ENCODE results near the gene RASSF4.

Gene RASSF4

GRCh38 chr10:44929356-44930255 is 30.0 kb upstream of the RASSF4 start:
- DNase-seq, result no peak

GRCh38 chr10:44930904-44931620 is 28.5 kb upstream of the RASSF4 start:
- DNase-seq, result no peak

- no peak for DNase-seq
These were observed 27.7 kb upstream of the RASSF4 start for GRCh38 chr10:44931621-44932516.

GRCh38 chr10:44932517-44933450 is 26.8 kb upstream of the RASSF4 start:
- peak; percentile 68 for DNase-seq

- no peak for DNase-seq
These were observed 25.9 kb upstream of the RASSF4 start for GRCh38 chr10:44933451-44934321.

- DNase-seq, result no peak
These were observed 25.0 kb upstream of the RASSF4 start for GRCh38 chr10:44934416-44935200.

GRCh38 chr10:44935201-44935965 is 24.2 kb upstream of the RASSF4 start:
- peak; percentile 71 for DNase-seq

GRCh38 chr10:44935966-44936295 is 23.7 kb upstream of the RASSF4 start:
- no peak for DNase-seq

GRCh38 chr10:44936314-44936975 is 23.2 kb upstream of the RASSF4 start:
- DNase-seq, result no peak

GRCh38 chr10:44937196-44938005 is 22.2 kb upstream of the RASSF4 start:
- no peak for DNase-seq

GRCh38 chr10:44938956-44939355 is 20.6 kb upstream of the RASSF4 start:
- DNase-seq, result peak; percentile 10

GRCh38 chr10:44939691-44940401 is 19.8 kb upstream of the RASSF4 start:
- no peak for DNase-seq

- DNase-seq, result no peak
These were observed 15.2 kb upstream of the RASSF4 start for GRCh38 chr10:44944354-44944753.

- DNase-seq, result no peak
These were observed 13.4 kb upstream of the RASSF4 start for GRCh38 chr10:44946205-44946604.

- DNase-seq, result no peak
These were observed 12.0 kb upstream of the RASSF4 start for GRCh38 chr10:44947371-44948152.

GRCh38 chr10:44948642-44949041 is 11.0 kb upstream of the RASSF4 start:
- no peak for DNase-seq
